Measurements from ENCODE around the gene EGLN3. TPM values are rescaled to one million over a fixed set of nuclear protein-coding genes. Genes with fewer than 3 reads are reported as not detected.

EGLN3 gene
- total RNA-seq: 0.19 and 7.0 TPM in 2 replicates

GRCh38 chr14:33950320-33951182 lies at the start of gene EGLN3:
Gene EGLN3, minus strand, starts transcription at chr14:33951074. Its CDS starts 322 bp downstream, at chr14:33950752.

